NCI-H2196 (cell line): ENCODE measurements around the gene GAGE12H.
"Not testable (repeated sequence)": the region's sequence is repeated elsewhere in the genome, so short reads cannot be mapped to it uniquely, and the experiment has no call there.

Experiments used
- DNase-seq: peaks from one replicate; lab custom pipeline; 2025; ENCODE audit not compliant: unreplicated experiment; lab: John Stamatoyannopoulos, UW

GAGE12H gene

DNA sequence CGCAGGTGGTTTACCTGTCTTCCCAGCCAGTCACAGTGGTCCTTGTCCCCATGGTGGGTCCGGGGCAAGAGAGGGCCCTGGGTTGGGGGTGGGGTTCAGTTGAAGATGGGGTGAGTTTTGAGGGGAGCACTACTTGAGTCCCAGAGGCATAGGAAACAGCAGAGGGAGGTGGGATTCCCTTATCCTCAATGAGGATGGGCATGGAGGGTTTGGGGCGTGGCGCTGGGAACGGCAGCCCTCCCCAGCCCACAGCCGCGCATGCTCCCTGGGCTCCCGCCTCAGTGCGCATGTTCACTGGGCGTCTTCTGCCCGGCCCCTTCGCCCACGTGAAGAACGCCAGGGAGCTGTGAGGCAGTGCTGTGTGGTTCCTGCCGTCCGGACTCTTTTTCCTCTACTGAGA, at the start of gene GAGE12H:
Gene GAGE12H, plus strand, starts transcription at position 301 of the 400 bp plus-strand sequence. CDS start 1,155 bp downstream, outside the sequence.
- DNase-seq, result not testable (repeated sequence)

- DNase-seq, result not testable (repeated sequence)
Measured at GRCh38 chrX:49531877-49532276, 47.9 kb upstream of the GAGE12H start, which contains the start of gene GAGE12C. GAGE12C (plus strand) TSS chrX:49532177; CDS start chrX:49533332, 1,155 bp downstream.

DNA sequence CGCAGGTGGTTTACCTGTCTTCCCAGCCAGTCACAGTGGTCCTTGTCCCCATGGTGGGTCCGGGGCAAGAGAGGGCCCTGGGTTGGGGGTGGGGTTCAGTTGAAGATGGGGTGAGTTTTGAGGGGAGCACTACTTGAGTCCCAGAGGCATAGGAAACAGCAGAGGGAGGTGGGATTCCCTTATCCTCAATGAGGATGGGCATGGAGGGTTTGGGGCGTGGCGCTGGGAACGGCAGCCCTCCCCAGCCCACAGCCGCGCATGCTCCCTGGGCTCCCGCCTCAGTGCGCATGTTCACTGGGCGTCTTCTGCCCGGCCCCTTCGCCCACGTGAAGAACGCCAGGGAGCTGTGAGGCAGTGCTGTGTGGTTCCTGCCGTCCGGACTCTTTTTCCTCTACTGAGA, 38.3 kb upstream of the GAGE12H start, which contains the start of gene GAGE12D:
Gene GAGE12D, plus strand, starts transcription at position 301 of the 400 bp plus-strand sequence. CDS start 1,155 bp downstream, outside the sequence.
- not testable (repeated sequence) for DNase-seq

- DNase-seq, result not testable (repeated sequence)
Measured at GRCh38 chrX:49550989-49551388, 28.8 kb upstream of the GAGE12H start, which contains the start of gene GAGE12E. GAGE12E (plus strand) TSS chrX:49551289; CDS start chrX:49552444, 1,155 bp downstream.

DNA sequence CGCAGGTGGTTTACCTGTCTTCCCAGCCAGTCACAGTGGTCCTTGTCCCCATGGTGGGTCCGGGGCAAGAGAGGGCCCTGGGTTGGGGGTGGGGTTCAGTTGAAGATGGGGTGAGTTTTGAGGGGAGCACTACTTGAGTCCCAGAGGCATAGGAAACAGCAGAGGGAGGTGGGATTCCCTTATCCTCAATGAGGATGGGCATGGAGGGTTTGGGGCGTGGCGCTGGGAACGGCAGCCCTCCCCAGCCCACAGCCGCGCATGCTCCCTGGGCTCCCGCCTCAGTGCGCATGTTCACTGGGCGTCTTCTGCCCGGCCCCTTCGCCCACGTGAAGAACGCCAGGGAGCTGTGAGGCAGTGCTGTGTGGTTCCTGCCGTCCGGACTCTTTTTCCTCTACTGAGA, 19.2 kb upstream of the GAGE12H start, which contains the start of gene GAGE12F:
Gene GAGE12F, plus strand, starts transcription at position 301 of the 400 bp plus-strand sequence. CDS start 1,155 bp downstream, outside the sequence.
- not testable (repeated sequence) for DNase-seq

GRCh38 chrX:49568728-49569127, 11.0 kb upstream of the GAGE12H start:
- not testable (repeated sequence) for DNase-seq

DNA sequence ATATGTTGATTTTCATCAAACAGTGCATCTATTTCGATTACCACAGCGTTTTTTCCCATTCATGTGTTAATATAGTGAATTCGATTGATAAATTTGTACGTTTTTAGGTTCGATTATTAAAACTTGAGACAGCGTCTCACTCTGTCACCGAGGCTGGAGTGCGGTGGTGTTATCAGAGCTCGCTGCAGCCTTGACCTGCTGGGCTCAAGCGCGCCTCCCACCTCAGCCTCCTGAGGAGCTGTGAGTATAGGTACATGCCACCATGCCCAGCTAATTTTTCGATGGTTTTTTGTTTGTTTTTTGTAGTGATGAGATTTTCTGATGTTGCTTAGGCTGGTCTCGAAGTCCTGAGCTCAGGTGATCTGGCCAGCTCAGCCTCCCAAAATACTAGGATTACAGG, 10.6 kb upstream of the GAGE12H start:
- not testable (repeated sequence) for DNase-seq

GRCh38 chrX:49570100-49570499, 9.6 kb upstream of the GAGE12H start, which contains the start of gene GAGE12G:
GAGE12G (plus strand) TSS chrX:49570400; CDS start chrX:49571555, 1,155 bp downstream.
- not testable (repeated sequence) for DNase-seq

- not testable (repeated sequence) for DNase-seq
Measured at GRCh38 chrX:49589196-49589595, 9.4 kb downstream of the GAGE12H start, which contains the start of gene GAGE2A. GAGE2A (plus strand) TSS chrX:49589496; CDS start chrX:49590651, 1,155 bp downstream.

DNA sequence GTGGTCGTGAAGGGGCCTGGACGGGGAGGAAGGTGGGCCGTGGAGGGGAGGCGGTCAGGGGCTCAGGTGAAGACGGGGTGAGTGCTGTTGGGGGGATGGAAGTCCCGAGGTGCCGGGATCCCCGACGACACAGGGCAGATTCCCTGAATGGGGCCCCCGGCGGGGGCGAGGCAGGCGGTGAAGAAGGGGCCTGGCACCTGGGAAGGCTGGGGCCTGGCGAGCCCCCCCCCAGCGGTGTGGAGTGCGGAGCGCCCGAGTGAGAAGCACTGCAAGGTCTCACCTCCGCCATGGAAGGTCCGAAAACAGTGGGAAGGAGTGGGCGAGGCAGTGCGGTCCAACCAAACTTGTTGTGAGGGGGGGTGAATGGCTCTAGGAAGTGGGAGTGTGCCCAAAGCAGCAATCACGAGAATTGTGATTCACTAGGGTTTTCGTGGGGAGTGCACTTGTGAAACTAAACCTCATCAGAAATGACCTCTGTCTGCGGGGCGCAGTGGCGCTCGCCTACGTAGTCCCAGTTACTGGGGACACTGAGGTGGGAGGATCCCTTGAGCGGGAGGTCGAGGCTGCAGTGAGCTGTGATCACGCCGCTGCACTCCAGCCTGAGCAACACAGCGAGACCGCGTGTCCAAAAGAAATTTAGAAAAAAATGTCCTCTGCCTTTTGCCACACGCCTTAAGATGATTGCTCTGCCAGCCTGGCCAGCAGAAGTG, 10.2 kb downstream of the GAGE12H start:
- DNase-seq, result not testable (repeated sequence)

- DNase-seq, result not testable (repeated sequence)
Measured at GRCh38 chrX:49590488-49590887, 10.7 kb downstream of the GAGE12H start.

GRCh38 chrX:49598720-49599119, 19.0 kb downstream of the GAGE12H start, which contains the start of gene GAGE1:
GAGE1 (plus strand) TSS chrX:49599020; CDS start chrX:49600175, 1,155 bp downstream.
- DNase-seq, result not testable (repeated sequence)

- DNase-seq, result no peak
Measured at GRCh38 chrX:49610718-49611310, 31.1 kb downstream of the GAGE12H start.

DNA sequence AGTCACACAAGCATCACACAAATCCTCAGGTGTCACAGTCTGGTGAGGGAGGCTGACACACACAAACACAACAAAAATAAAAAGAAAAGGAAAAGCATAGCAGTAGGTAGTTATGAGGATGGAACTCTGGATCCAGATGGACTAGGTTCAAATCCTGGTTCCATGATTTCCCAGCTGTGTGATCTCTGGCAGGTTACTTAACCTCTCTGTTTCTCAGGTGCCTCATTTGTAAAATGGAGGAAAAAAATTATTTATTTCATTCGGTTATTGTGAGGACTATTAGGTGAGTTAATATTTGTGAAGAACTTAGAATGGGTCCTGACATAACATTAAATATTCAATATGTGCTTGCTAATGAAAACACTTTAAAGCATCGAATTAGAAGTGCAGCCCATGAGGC, 38.8 kb downstream of the GAGE12H start:
- no peak for DNase-seq

DNA sequence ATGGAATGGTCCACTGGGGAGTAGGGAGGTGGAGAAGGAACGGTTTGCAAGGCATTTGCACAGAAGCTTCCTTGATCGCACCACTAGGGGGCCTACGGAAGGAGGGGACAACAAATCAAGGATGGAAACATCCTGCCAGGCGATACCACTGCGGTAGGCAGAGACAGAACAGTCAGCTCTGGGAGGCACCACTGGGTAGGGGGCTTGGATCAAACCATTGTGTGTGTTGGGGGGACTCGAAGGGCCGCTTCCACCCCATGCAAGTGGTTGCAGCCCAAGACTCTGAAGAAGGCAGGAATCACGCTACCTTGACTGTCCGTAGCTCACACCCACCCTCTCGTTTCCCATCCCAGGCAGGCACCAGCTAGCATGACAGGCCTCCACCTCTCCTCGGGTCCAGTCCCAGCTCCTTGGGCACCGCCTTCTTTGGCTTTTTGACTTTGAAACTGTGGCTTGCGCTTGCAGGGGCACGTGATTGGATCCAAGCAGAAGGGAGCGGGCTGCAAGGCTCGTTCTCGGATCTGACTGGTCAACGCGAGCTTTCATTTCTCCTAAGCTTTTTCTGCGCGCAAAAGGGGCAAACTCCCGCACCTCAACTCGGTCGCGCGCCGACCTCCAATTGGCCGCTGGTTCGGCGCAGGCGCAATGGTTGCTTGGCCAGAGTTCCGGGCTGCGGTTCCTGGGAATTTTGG, 47.5 kb downstream of the GAGE12H start:
- no peak for DNase-seq
